ENCODE data around the gene MGAM2.

MGAM2 gene

DNA sequence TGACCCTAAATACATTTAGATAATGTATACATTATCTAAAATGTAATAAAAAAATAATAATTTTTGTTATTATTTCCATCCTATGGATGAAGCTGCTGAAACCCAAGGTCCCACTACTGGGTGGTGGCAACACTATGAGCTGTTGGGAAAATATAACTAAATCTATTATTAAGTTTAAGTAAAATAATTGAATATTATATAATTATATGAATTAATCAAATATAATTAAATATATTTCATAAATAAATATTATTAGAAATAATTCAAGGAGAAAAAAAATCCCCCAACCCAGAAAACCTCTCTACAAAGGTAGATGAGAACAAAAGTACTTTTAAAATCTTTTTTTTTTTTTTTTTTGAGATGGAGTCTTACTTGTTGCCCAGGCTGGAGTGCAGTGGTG, 138.4 kb downstream of the MGAM2 start:
- intact Hi-C loops (cut with DNase I; ENCODE audit: low total_unique reads) = no loop called here
- TF ChIP-seq, protein P1, sequence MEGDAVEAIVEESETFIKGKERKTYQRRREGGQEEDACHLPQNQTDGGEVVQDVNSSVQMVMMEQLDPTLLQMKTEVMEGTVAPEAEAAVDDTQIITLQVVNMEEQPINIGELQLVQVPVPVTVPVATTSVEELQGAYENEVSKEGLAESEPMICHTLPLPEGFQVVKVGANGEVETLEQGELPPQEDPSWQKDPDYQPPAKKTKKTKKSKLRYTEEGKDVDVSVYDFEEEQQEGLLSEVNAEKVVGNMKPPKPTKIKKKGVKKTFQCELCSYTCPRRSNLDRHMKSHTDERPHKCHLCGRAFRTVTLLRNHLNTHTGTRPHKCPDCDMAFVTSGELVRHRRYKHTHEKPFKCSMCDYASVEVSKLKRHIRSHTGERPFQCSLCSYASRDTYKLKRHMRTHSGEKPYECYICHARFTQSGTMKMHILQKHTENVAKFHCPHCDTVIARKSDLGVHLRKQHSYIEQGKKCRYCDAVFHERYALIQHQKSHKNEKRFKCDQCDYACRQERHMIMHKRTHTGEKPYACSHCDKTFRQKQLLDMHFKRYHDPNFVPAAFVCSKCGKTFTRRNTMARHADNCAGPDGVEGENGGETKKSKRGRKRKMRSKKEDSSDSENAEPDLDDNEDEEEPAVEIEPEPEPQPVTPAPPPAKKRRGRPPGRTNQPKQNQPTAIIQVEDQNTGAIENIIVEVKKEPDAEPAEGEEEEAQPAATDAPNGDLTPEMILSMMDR (IDR thresholded peaks at IDR 0.05) = no peak
- no peak overlapping the region for H3K27ac ChIP-seq
- no peak overlapping the region for H3K4me3 ChIP-seq
- no peak for DNase-seq
- no peaks in the 10 kb centered on the region for H3K36me3 ChIP-seq
- no peaks in the 10 kb centered on the region for H3K9me3 ChIP-seq
- peaks cover 0 to 2% of the 10 kb centered on the region in 2 donors for H3K27me3 ChIP-seq
- no peaks in the 10 kb centered on the region for H3K4me1 ChIP-seq

DNA sequence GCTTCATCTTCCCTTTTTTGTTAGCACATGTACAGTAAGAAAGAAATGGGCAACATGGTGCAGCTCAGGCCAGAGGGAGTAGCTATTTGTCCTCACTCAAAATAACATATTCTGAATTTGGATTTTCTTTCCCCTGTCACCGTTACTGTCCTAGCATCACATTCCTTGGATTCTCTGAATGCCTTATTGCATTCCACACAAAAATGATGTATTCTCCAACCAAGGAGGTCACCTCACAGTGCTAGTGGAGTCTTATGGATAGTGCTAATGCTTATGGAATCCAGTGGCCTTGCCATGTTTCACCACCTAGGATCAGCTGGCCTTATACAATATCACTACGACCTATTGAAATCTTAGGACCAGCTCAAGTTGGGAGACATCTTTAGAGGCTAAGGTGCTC, 139.2 kb downstream of the MGAM2 start:
- no peaks in the 10 kb centered on the region for H3K27me3 ChIP-seq
- H3K4me1 ChIP-seq = no peaks in the 10 kb centered on the region
- H3K36me3 ChIP-seq = no peaks in the 10 kb centered on the region
- intact Hi-C loops (cut with DNase I; ENCODE audit: low total_unique reads) = no loop called here
- no peak for DNase-seq
- H3K4me3 ChIP-seq = no peak overlapping the region
- no peak overlapping the region for H3K27ac ChIP-seq
- TF ChIP-seq, protein P1 (IDR thresholded peaks at IDR 0.05) = no peak
- H3K9me3 ChIP-seq = no peaks in the 10 kb centered on the region

DNA sequence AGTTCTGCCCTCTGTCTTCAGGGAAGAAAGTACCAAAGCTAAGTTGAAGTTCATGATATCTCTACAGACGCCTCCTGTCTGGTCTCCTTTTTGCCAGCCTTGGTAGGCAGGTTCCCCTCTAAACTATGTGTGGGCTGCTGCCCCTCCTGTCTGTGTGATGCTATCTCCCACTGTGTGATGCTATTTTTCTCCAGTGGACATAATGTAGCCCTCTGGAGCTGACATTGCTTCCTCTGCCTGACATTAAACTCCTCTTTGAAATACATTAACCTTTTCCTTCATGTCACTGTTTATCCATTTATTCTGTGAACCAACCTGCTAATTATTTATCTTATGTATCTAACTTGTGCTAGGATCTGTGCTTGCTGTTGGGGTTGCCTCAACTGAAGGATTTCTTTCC, 146.4 kb downstream of the MGAM2 start, which contains the start of gene PRSS58:
PRSS58 (minus strand) TSS at position 101 of the 400 bp plus-strand sequence. CDS start 351 bp downstream, outside the sequence.
- intact Hi-C loops (cut with DNase I; ENCODE audit: low total_unique reads) = no loop called here
- H3K27ac ChIP-seq = no peak within 1 kb of the TSS
- no peak for DNase-seq

DNA sequence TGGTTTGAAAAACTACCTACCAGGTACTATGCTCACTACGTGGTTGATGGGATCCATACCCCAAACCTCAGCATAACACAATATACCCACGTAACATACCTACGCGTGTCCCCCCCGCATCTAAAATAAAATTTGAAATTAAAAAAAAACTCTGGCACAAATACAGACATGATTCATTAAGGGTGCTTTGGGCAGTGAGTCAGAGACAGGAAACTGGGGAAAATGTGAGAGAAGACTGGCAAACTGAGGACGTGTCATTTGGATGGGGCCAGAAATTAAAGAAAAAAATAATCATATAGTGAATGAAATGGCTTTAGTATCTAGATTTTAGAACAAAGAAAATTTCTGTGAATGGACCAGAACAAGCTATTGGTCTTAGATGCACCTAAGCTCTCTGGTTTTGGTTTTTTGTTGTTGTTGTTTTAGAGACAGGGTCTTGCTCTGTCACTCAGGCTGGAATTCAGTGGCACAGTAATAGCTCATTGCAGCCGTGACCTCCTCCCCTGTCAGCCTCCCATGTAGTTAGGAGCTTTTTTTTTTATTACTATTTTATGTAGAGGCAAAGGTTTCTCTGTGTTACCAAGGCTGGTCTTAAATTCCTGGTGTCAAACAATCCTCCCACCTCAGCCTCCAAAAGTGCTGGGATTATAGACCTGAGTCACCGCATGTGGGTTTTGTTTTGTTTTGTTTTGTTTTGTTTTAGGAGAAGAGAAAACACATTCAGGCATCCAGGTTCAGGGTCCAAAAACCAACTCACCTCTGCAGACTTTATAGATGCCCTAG, 152.3 kb downstream of the MGAM2 start:
- no peak for DNase-seq
- Histone ChIP-seq H3K9me3 (no peaks in the 10 kb centered on the region), H3K27me3 (no peaks in the 10 kb centered on the region), H3K4me3 (no peak overlapping the region), H3K4me1 (no peaks in the 10 kb centered on the region), H3K36me3 (no peaks in the 10 kb centered on the region), H3K27ac (no peak overlapping the region)
- TF ChIP-seq, protein P1 (IDR thresholded peaks at IDR 0.05) = no peak
- intact Hi-C loops (cut with DNase I; ENCODE audit: low total_unique reads) = no loop called here

More for the DNA sequence above, 146.4 kb downstream of the MGAM2 start, which contains the start of gene PRSS58:
- Histone ChIP-seq H3K27me3 (no peaks in the 10 kb centered on the region), H3K4me3 (no peak within 1 kb of the TSS), H3K9me3 (no peaks in the 10 kb centered on the region), H3K36me3 (no peaks in the 10 kb centered on the region), H3K4me1 (no peaks in the 10 kb centered on the region)
- TF ChIP-seq, protein P1 (IDR thresholded peaks at IDR 0.05) = no peak
